ENCODE data around the gene RGS19. TPM values are rescaled to one million over a fixed set of nuclear protein-coding genes. Genes with fewer than 3 reads are reported as not detected.

Gene RGS19
- total and polyA plus RNA-seq, 4 donors, result 4.9 to 12.9 (median 6.3) TPM

DNA sequence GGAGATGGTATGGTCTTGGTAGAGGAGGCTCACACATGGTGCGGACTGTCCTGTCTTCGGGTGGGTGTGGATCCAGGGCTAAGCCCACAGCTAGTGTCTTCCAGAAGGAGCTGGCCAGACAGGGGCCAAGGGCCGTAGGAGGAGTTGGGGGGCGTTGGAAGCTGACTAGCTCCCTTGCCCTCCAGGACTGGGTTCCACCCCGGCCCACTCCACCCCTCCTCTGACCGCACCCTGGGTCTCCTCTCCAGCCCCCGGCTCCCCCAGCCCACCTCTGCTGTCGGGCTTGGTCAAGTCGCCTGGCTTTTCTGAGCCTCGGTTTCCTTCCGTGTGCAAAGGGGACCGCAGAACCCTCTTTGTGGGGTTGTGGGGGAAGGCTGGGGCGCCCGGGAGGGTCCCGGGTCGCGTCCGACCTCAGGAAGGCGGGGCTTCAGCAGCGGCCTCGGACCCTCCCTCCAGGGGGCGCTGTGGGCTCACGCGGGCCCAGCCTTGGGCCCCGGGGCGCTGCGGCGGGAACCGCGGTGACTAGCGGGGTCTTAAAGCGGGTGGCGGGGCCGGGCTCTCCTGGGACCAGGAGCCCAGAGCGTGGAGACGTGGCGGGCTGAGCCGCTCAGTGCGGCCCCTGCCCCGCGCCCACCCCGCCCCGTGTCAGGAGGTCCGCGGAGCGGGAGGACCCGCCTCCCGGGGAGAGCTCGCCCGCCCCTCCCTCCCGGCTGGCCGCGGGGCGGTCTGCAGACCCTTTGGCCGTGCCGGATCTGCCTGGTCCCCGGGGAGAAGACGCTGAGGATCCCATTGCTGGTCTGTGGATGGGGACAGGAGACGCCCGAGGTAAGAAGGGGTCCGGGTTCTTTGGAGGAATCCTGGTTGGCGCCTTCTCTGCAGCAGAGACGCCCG, 22.7 kb upstream of the RGS19 start:
- peaks cover 0 to 6% (median 3%) of the 10 kb centered on the region in 4 donors for H3K4me1 ChIP-seq (ENCODE audit: control insufficient read depth in 4 of 4, insufficient read depth in 4 of 4, low read length in 3 of 4)
- H3K36me3 ChIP-seq (ENCODE audit: control insufficient read depth in 4 of 4, insufficient read depth in 3 of 4, low read depth in 1 of 4, low read length in 3 of 4), result no peaks in the 10 kb centered on the region
- no peak overlapping the region for H3K9ac ChIP-seq (ENCODE audit: low read depth in 1 of 2, low read length in 2 of 2)
- no peak overlapping the region for H3K27ac ChIP-seq (ENCODE audit: low read depth in 1 of 2, low read length in 2 of 2)
- DNase-seq (ENCODE audit: low spot score), result peak; percentile 76
- peaks cover 0 to 3% (median under 1%) of the 10 kb centered on the region in 4 donors for H3K27me3 ChIP-seq (ENCODE audit: control insufficient read depth in 4 of 4, insufficient read depth in 4 of 4, low read length in 3 of 4)
- no peaks in the 10 kb centered on the region for H3K9me3 ChIP-seq (ENCODE audit: control insufficient read depth in 4 of 4, low read length in 3 of 4)
- TF ChIP-seq JUND (IDR thresholded peaks at IDR 0.05) (no peak), NR2F2 (IDR thresholded peaks at IDR 0.05) (no peak), YY1 (IDR thresholded peaks at IDR 0.05) (no peak), FOXA1 (IDR thresholded peaks at IDR 0.05) (no peak), CTCF (IDR thresholded peaks at IDR 0.05; ENCODE audit: low read depth, low read length, missing input control) (peak; percentile 44)
- TF ChIP-seq, protein P1, sequence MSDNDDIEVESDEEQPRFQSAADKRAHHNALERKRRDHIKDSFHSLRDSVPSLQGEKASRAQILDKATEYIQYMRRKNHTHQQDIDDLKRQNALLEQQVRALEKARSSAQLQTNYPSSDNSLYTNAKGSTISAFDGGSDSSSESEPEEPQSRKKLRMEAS (IDR thresholded peaks at IDR 0.05), result no peak
- peak overlapping the region in 1 of 3 donors; percentile 40 for H3K4me3 ChIP-seq (ENCODE audit: low read depth in 1 of 3, low read length in 3 of 3)
- 8% methylated on average over 64 of the region's 64 CpGs for WGBS

- no peak overlapping the region for H3K4me3 ChIP-seq (ENCODE audit: low read depth in 1 of 3, low read length in 3 of 3)
- no peaks in the 10 kb centered on the region for H3K36me3 ChIP-seq (ENCODE audit: control insufficient read depth in 4 of 4, insufficient read depth in 3 of 4, low read depth in 1 of 4, low read length in 3 of 4)
- TF ChIP-seq, protein P1 (IDR thresholded peaks at IDR 0.05), result no peak
- TF ChIP-seq FOXA2 (IDR thresholded peaks at IDR 0.05) (no peak), EGR1 (IDR thresholded peaks at IDR 0.05; ENCODE audit: low read depth in 2 of 2) (no peak), HNF4G (IDR thresholded peaks at IDR 0.05) (no peak), GABPA (IDR thresholded peaks at IDR 0.05 in 1 of 2, conservative IDR thresholded peaks at IDR 0.05 in 1 of 2) (no peak), JUND (IDR thresholded peaks at IDR 0.05) (no peak), SP1 (IDR thresholded peaks at IDR 0.05) (no peak), CTCF (IDR thresholded peaks at IDR 0.05; ENCODE audit: low read depth, low read length, missing input control) (no peak), NR2F2 (IDR thresholded peaks at IDR 0.05) (no peak)
- TF ChIP-seq, protein P2, sequence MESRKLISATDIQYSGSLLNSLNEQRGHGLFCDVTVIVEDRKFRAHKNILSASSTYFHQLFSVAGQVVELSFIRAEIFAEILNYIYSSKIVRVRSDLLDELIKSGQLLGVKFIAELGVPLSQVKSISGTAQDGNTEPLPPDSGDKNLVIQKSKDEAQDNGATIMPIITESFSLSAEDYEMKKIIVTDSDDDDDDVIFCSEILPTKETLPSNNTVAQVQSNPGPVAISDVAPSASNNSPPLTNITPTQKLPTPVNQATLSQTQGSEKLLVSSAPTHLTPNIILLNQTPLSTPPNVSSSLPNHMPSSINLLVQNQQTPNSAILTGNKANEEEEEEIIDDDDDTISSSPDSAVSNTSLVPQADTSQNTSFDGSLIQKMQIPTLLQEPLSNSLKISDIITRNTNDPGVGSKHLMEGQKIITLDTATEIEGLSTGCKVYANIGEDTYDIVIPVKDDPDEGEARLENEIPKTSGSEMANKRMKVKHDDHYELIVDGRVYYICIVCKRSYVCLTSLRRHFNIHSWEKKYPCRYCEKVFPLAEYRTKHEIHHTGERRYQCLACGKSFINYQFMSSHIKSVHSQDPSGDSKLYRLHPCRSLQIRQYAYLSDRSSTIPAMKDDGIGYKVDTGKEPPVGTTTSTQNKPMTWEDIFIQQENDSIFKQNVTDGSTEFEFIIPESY (IDR thresholded peaks at IDR 0.05), result no peak
- DNase-seq (ENCODE audit: low spot score), result no peak
- H3K27me3 ChIP-seq (ENCODE audit: control insufficient read depth in 4 of 4, insufficient read depth in 4 of 4, low read length in 3 of 4), result peaks cover 0 to 3% (median under 1%) of the 10 kb centered on the region in 4 donors
- 79% methylated on average over 9 of the region's 9 CpGs for WGBS
- peaks cover 0 to 6% (median 3%) of the 10 kb centered on the region in 4 donors for H3K4me1 ChIP-seq (ENCODE audit: control insufficient read depth in 4 of 4, insufficient read depth in 4 of 4, low read length in 3 of 4)
- H3K27ac ChIP-seq (ENCODE audit: low read depth in 1 of 2, low read length in 2 of 2), result no peak overlapping the region
- H3K9ac ChIP-seq (ENCODE audit: low read depth in 1 of 2, low read length in 2 of 2), result no peak overlapping the region
- no peaks in the 10 kb centered on the region for H3K9me3 ChIP-seq (ENCODE audit: control insufficient read depth in 4 of 4, low read length in 3 of 4)
Measured at GRCh38 chr20:64100946-64101688, 21.8 kb upstream of the RGS19 start.

All from liver (tissue), 9 donors.